Measurements from ENCODE around the gene TBCCD1.

DNA sequence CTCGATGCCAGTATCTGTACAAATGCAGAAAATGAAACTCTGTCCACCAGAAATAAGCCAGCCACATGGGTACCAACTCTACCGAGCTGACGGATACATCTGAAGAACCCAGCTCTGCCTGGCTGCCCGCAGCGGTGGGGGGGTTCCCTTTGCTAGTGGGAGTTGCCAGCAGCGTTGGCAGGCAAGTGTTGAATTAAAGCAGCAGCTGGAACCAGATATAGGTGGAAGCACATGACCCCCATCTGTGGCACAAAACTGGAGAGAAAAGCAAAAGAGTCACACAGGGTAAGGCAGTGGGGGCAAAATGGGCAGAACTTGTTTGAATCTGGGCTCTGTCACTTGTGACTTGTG is 40.9 kb downstream of the TBCCD1 start:
- no peak for TF ChIP-seq POLR2A (IDR thresholded peaks at IDR 0.05; ENCODE audit: low read depth, low read length)
- TF ChIP-seq CTCF (conservative IDR thresholded peaks at IDR 0.05; ENCODE audit: low read depth, low read length): no peak
- TF ChIP-seq CEBPB (IDR thresholded peaks at IDR 0.05; ENCODE audit: low read depth, low read length): no peak
- TF ChIP-seq RAD21 (IDR thresholded peaks at IDR 0.05; ENCODE audit: low read length): no peak
- TF ChIP-seq FOS (IDR thresholded peaks at IDR 0.05; ENCODE audit: low read depth, low read length): no peak
- no peak for TF ChIP-seq SMC3 (IDR thresholded peaks at IDR 0.05; ENCODE audit: low read depth, low read length)
- no peak for TF ChIP-seq RCOR1 (IDR thresholded peaks at IDR 0.05; ENCODE audit: insufficient replicate concordance, low read length)

Measured in IMR-90 (cell line).